ENCODE data around the gene ATP6V0A1.

GRCh38 chr17:42521666-42522262, 63.1 kb downstream of the ATP6V0A1 start:
- TF ChIP-seq CTCF (IDR thresholded peaks at IDR 0.05) (no peak), POLR2AphosphoS5 (IDR thresholded peaks at IDR 0.05) (no peak)
